ENCODE data around the gene MUC3A. TPM values are rescaled to one million over a fixed set of nuclear protein-coding genes. Genes with fewer than 3 reads are reported as not detected.
"Not testable (repeated sequence)": the region's sequence is repeated elsewhere in the genome, so short reads cannot be mapped to it uniquely, and the experiment has no call there.

Gene MUC3A
- total RNA-seq, 1 donor from 2014 or later, result not detected

DNA sequence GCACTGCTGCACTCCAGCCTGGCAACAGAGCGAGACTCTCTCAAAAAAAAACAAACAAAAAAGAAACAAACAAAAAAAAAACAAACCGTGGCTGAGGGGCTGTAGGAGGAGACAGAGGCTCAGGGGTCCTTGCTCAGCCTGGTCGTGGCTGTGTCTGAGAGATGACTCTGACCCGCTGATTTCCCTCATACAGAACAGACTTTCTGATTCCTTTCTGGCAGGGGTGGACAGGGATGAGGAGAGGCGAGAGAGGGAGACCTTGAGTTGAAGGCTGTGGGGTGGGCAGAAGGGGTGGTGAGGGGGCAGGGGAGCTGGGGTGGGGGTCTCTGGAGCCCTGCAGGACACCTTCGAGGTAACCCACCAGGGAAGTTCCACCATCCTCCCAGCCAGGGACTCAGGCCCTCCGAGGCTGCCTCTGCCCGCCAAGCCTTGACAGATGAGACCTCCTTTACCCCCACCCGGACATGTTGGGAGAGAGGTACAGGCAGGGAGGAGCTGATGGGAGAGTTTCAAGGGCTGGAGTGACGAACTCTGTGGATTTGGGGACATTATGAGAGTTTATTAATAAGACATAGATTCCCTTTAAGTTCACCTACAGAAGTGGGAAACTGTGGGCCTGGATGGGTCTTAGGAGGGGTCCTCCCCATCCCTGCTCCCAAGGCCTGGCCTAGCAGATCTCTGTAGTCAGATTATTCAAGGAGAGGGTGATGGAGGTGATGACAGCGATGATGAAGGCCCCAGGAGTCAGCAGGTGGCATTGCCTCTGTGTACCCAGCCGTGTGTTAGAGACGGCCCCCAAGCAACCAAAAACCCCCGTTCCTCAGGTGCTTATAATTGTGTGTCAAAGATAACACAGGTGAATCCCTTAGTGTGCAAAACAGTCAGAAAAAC, 22.0 kb downstream of the MUC3A start:
- DNase-seq, result no peak

GRCh38 chr7:100972002-100972347, 22.6 kb downstream of the MUC3A start:
- DNase-seq, result no peak

GRCh38 chr7:100974021-100974420, 24.7 kb downstream of the MUC3A start:
- DNase-seq, result no peak

GRCh38 chr7:100975371-100975821, 26.1 kb downstream of the MUC3A start:
- DNase-seq, result no peak

DNA sequence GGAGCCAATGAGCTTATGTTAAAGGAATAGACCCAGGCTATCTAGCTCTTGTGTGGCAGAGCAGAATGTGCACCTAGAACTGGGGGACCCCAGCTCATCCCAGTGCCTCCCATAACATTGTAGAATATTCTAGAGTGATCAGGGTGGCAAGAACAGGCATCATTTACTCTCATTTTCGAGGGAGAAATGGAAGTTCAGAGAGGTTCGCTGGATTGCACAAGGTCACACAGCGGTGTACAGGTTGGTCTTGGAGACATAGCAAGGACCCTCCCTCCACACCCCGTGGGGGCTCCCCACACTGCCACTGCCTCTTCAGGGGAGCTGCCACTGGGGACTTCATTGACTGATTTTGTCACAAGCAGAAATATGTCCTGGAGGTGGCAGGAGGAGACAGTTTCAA, 29.0 kb downstream of the MUC3A start:
- DNase-seq, result no peak

DNA sequence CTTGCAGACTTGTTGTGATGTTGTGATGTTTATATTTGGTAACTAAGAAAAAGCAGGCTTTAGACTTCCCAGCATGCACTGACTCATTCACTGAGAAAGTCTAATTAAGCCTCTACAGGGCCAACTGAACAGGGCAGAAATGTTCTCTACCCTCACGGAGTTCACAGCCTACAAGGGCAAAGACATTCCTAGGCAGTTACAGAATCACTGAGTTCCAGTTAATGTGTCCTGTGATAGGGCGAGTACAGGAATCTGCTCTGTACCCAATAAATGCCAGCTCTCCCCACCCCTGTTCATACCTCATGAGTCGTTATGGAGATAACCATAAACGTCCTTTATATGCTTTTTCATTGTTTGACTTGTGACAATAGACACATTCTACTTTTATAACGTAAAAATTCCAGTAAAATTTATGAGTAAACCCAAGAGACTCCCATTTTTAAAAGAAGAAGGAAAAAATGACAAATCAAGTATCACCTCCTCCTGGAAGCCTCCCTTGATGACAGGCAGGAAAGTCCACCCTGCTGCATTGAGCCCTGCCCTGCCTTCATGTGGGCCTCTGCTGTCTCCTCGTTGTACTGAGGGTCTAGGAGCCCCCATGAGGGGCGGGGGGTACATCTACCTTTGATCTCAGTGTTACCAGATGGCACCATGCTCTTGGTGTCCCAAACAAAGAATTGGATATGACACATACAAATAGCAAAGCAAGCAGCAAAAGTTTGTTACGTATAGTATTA, 34.3 kb downstream of the MUC3A start:
- no peak for DNase-seq

DNA sequence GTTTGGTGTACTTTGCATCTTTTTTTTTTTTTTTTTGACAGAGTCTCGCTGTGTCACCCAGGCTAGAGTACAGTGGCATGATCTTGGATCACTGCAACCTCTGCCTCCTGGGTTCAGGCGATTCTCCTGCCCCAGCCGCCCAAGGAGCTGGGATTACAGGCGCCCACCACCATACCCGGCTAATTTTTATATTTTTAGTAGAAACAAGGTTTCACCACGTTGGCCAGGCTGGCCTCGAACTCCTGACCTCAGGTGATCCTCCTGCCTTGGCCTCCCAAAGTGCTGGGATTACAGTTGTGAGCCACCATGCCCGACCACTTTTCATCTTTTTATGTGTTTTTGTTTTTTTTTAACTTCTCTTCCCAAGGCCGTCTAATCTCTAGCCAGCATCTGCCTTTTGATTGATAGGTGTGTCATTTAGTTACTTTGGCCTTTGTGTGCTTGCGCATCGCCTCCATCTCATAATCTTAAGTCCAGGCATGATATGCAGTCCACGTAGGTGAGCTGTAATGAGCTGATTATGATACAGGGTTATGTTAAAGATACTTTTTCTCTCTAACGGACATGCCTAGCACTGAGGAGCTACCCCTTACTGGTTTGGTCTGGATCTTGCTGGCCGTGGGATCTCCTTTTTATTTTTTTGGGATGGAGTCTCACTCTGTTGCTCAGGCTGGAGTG, 35.0 kb downstream of the MUC3A start:
- DNase-seq, result not testable (repeated sequence)

- DNase-seq, result not testable (repeated sequence)
Observed at GRCh38 chr7:100985033-100985797, 35.9 kb downstream of the MUC3A start.

DNA sequence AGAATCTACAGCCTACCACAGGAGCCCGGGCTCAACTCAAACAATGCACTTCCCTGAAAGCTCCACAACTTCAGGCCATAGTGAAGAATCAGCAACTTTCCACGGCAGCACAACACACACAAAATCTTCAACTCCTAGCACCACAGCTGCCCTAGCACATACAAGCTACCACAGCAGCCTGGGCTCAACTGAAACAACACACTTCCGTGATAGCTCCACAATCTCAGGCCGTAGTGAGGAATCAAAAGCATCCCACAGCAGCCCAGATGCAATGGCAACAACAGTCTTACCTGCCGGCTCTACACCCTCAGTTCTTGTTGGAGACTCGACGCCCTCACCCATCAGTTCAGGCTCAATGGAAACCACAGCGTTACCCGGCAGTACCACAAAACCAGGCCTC, 42.3 kb downstream of the MUC3A start:
- DNase-seq, result no peak

DNA sequence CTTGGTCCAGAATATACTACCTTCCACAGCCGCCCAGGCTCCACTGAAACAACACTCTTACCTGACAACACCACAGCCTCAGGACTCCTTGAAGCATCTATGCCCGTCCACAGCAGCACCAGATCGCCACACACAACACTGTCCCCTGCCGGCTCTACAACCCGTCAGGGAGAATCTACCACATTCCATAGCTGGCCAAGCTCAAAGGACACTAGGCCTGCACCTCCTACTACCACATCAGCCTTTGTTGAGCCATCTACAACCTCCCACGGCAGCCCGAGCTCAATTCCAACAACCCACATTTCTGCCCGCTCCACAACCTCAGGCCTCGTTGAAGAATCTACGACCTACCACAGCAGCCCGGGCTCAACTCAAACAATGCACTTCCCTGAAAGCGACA, 42.9 kb downstream of the MUC3A start:
- DNase-seq, result not testable (repeated sequence)

- DNase-seq, result not testable (repeated sequence)
Observed at GRCh38 chr7:100994671-100995070, 45.3 kb downstream of the MUC3A start.

- DNase-seq, result not testable (repeated sequence)
Observed at GRCh38 chr7:100998530-100998929, 49.2 kb downstream of the MUC3A start.

DNA sequence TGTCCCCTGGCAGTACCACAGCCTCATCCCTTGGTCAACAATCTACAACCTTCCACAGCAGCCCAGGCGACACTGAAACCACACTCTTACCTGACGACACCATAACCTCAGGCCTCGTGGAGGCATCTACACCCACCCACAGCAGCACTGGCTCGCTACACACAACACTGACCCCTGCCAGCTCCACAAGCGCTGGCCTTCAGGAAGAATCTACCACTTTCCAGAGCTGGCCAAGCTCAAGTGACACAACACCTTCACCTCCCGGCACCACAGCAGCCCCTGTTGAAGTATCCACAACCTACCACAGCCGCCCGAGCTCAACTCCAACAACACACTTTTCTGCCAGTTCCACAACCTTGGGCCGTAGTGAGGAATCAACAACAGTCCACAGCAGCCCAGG, 50.0 kb downstream of the MUC3A start:
- DNase-seq, result not testable (repeated sequence)

DNA sequence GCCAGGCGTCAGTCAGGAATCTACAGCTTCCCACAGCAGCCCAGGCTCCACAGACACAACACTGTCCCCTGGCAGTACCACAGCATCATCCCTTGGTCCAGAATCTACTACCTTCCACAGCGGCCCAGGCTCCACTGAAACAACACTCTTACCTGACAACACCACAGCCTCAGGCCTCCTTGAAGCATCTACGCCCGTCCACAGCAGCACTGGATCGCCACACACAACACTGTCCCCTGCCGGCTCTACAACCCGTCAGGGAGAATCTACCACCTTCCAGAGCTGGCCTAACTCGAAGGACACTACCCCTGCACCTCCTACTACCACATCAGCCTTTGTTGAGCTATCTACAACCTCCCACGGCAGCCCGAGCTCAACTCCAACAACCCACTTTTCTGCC, 50.7 kb downstream of the MUC3A start:
- not testable (repeated sequence) for DNase-seq

DNA sequence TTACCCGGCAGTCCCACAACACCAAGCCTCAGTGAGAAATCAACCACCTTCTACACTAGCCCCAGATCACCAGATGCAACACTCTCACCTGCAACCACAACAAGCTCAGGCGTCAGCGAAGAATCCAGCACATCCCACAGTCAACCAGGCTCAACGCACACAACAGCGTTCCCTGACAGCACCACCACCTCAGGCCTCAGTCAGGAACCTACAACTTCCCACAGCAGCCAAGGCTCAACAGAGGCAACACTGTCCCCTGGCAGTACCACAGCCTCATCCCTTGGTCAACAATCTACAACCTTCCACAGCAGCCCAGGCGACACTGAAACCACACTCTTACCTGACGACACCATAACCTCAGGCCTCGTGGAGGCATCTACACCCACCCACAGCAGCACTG, 53.0 kb downstream of the MUC3A start:
- DNase-seq, result not testable (repeated sequence)

DNA sequence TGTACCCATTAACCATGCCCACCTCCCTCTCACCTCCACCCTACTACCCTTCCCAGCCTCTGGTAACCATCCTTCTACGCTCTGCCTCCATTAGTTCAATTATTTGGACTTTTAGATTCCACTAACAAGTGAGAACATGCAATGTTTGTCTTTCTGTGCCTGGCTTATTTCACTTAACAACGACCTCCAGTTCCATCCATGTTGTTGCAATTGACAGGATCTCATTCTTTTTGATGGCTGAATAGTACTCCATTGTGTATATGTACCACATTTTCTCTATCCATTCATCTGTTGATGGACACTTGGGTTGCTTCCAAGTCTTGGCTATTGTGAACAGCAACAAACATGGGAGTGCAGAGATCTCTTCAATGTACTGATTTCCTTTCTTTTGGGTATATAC, 58.0 kb downstream of the MUC3A start:
- not testable (repeated sequence) for DNase-seq

- no peak for DNase-seq
Observed at GRCh38 chr7:101009629-101010028, 60.3 kb downstream of the MUC3A start.

DNA sequence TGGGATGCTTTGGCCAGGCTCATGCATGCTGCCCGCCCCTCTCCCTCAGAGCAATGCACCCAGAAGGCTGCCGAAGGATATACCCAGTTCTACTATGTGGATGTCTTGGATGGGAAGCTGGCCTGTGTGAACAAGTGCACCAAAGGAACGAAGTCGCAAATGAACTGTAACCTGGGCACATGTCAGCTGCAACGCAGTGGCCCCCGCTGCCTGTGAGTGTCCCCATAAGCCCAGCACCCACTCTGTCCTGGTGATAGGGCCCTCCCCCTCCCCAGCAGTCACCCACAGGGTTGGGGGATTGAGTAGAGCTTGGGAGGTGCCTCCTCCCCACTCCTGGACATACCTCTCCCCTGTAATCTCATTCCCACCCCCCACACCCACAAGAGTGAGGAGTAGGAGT, 63.6 kb downstream of the MUC3A start:
- no peak for DNase-seq

DNA sequence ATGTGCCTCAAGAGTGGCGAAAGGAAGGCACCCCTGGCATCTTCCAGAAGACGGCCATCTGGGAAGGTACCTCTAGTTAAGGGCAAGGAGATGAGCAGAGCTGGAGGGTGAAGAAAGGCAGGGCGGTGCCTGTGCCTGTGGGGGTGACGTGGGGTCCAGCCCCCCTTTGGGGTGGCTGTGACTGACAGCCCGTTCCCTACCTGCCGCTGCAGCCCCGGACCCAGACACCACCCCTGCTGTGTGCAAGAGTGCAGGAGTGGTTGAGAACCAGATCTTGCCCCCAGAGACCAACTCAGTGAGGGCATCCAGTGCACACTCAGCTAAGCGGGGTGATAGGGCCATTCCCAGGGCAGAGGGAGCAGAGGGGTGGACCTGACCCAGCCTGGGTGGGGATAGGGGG, 66.3 kb downstream of the MUC3A start:
- no peak for DNase-seq

GRCh38 chr7:101017064-101017777, 67.9 kb downstream of the MUC3A start:
- peak; percentile 75 for DNase-seq
